ENCODE data around the gene ATXN10.
"Not testable (repeated sequence)": the region's sequence is repeated elsewhere in the genome, so short reads cannot be mapped to it uniquely, and the experiment has no call there.

Gene ATXN10

DNA sequence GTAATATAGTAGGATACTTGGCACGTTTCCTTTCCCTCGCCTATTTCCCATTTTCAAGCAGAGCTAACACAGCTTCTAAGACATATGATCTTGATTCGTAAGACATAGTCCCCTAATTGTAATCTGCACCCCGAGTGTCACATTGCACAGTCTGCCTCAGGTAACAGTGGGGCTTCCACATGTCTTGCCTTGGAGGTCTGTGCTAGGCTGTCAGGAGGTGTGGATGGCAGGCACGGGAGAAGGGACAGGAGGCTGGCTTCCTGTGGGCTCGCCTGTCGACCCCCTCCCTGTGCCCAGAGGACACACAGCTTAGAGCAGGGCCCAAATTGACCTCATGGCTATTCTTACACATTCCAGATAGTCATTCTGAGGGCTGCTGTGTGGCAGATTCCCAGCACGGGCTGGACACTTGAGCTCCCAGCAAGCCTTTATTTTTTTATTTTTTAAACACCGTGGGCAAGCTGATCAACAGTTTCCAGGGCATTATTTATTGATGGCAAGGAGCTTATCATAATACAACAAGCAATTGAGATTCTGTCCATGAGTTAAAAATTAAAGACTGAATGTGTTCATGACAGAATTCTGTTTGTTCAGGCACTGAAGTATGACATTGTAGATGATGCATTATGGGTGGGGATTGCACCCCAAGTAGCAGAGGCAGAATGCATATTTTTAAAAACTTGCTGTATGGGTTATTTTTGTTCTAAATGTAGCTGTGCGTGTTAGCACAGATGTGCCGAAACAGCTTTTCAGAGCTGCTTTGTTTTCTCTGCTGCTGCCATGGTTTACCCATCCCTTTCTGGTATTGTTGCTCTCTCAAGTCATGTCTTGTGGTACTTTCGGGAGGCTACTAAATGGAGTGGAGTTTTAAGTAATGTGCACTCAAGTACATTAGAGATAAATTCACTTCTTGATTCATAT is 113.0 kb downstream of the ATXN10 start:
- DNase-seq (ENCODE audit: low read depth), result no peak

DNA sequence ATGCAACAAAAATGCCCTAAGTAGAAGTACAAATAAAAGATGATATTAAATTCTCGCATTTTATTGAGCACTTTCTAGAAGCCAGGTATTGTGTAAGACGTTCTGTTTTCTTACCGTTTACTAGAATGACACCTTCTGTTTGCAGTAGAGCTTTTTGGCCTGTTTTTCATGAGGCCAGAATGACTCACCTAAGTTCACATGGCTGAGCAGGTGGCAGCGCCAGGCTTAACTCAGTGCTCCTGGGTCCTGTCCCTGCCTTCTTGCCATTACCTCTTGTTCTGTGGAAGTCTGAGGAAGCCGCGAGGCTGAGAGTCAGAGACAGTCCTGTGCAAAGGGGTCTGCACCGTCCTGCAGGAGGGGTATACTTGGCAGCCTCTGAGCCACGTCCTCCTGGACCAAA is 113.8 kb downstream of the ATXN10 start:
- DNase-seq (ENCODE audit: low read depth), result no peak

DNA sequence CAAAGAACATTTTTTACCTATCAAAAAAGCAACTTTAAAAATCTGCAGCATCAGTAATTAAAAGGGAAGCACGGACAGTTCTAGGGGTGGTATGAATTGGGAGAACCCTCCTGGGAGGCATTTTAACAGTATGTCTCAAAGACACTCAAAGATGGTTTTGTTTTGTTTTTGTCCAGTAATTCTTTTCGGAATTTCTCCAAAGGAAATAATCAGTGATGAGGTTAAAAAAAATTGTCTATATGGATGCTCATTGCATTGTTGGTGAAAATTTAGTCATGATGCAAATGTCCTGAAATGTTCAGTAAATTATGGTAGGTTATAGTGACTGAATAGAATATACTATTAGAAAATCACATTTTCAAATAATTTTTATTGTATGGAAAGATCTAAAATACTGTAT is 115.1 kb downstream of the ATXN10 start:
- DNase-seq (ENCODE audit: low read depth), result no peak

DNA sequence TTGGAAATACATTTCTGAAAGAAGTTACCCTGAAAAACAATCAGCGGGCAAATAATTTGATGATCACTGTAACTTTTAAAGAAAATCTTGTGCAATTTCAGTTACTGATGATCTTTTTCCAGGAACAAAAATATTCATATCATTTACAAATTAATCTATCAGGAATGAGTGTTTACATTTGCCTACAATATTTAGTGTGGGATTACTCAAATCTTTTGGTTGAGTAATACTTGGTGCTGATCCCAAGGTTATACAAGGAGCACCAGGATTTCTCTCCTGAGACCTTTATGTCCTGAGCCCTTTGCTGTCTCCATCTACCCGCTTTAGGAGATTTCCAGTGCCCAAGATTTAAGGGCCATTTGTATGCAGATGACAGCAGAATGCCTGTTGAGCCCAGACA is 116.1 kb downstream of the ATXN10 start:
- DNase-seq (ENCODE audit: low read depth), result no peak

DNA sequence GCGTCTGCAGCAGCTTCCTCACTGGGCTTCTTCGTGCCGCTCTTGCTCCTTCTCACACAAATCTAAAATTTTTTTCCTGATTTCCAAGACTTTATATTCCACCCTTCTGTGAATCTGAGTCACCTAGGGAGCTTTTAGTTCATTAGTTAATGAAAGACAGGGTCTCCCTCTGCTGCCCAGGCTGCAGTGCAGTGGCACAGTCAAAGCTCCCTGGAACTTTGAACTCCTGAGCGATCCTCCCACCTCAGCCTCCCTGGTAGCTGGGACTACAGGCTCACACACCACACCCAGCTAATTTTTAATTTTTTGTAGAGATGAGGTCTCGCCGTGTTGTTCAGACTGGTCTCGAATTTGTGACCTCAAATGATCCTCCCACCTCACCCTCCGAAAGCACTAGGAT is 116.9 kb downstream of the ATXN10 start:
- DNase-seq (ENCODE audit: low read depth), result no peak

DNA sequence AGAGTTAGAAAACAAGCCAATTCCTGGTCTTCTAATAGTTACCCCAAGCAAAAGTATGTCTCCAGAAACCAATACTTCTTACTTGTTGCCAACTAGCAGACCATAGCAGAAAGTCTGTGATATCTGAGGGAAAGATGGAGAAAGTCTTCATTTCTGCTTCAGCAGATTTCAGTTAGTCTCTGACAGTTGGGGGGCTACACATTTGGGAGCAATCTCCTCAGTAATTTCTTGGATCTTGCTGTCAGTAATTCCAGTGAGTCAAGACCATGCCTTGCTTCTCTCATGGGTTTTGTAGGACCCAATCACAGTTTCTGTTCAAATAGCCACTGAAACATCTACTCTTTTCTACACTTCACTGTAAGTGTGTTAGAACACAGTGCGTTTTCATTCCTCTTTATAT is 118.8 kb downstream of the ATXN10 start:
- no peak for DNase-seq (ENCODE audit: low read depth)

DNA sequence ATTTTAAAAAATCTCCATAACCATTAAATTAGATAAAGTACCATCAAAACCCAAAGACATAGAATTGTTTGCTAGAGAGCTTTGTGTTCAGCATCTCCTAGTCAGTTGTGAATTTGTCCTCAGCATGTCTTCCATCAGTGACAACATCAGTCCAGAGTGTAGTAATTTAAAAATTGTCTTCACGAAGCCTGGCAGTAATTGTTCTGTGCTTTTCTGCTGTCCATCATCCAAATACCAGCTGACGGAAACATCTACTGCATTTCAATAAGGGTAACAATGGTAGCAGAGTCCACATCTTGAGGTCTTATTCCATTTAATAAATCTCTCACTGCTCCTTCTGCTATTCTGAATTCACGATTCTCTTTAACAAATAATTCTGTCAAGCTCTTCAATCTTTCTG is 121.5 kb downstream of the ATXN10 start:
- no peak for DNase-seq (ENCODE audit: low read depth)

DNA sequence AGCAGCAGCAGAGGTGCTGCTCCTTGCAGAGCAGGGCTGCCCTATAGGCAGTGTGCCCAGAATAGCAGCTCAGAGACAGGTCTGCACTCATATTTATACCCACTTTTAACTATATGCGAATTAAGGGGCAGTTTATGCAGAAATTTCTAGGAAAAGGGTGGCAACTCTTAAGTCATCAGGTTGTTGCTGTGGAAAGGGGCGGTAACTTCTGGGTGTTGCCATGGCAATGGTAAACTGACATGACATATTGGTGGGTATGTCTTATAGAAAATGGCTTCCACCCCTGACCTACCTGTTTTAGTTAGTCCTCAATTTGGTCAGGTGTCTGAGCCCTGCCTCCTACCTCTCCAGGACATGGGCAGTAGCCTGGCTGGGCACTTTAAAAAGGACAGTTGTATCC is 122.3 kb downstream of the ATXN10 start:
- no peak for DNase-seq (ENCODE audit: low read depth)

DNA sequence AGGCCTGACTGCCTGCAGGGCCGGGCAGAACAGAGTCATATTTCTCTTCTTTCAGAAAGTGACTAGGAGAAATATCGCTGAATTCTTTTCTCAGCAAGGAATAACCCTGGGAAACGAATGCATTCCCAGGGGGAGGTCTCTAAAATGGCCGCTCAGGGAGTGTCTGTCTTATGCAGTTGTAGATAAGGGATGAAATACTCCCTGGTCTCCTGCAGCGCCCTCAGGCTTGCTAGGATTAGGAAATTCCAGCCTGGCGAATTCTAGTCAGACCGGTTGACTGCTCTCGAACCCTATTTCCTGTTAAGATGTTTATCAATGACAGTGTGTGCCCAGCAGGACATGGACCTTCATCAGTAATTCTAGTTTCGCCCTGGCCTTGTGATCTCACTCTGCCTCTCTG is 124.4 kb downstream of the ATXN10 start:
- DNase-seq (ENCODE audit: low read depth), result not testable (repeated sequence)

DNA sequence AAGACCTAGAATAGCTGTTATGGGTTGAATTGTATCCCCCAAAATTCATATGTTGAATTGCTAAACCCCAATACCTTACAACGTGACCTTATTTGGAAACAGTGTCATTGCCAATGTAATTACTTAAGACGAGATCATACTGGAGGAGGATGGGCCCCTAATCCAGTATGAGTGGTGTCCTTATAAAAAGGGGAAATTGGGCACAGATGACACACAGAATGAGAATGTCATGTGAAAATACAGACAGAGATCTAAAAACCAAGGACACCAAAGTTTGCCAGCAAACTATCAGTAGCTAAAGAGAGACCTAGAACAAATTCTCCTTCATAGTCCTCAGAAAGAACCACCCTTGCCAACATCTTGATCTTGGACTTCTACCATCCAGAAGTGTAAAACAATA is 127.7 kb downstream of the ATXN10 start:
- DNase-seq (ENCODE audit: low read depth), result no peak

DNA sequence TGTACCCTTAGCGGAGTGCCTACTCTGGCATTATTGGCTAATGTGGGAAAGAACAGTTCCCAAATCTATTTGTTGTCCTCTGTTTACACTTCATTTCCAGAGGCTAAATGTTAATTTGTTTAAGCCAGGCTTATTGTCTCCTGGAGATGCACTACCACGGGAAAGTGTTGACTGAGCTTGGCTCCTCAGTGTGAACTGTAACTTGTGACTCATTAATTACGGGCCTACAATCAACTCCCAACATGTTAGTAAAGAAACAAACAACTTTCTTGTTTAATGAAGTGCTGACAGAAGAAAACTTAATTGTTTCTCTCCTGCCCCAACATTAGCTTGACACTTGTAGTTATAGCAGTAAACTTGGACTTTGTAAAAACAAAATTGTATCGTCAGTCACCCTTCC is 130.4 kb downstream of the ATXN10 start:
- DNase-seq (ENCODE audit: low read depth), result no peak

DNA sequence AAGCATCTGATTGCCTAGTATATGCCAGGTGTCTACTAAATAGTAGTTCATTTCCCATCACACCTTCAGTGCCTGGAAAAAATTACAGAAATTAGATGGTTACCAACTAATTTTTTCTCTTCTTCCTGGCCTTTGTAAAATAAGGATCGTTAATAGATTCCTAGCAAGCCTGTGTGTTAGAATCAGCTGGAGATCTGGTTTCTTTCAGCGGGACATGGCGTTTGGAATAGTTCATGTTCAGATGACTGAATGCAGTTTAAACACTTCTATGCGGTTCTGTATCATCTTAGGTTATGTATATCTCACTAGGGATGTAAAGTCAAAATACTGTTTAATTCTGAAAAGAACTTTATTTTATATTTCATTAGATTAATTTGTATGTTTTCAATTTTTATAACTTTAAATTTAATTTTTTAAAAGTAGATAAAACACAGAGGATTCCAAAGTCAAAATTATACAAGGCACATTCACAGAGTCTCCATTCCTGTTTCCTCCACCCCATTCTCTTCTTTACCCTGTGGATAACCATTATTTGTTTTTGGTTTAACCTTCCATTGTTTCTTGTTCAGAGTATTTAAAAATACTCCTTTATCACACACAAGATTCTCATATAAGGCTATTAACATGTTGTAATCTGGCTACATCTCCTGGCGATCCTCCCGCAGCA is 132.8 kb downstream of the ATXN10 start:
- DNase-seq (ENCODE audit: low read depth), result no peak

DNA sequence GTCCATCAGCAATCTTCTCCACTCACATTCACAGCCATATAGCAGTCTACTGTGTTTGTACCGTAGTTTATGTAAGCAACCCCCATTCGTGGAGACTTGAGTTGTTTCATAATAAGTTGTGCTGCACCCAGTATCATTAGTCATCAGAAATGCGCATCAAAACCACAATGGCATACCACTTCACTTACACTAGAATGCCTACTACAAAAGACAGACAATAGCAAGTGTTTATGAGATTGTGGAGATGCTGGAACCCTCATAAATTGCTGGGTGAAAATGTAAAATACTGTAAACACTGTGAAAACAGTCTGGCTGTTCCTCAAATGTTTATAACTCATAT is 133.3 kb downstream of the ATXN10 start:
- no peak for DNase-seq (ENCODE audit: low read depth)

DNA sequence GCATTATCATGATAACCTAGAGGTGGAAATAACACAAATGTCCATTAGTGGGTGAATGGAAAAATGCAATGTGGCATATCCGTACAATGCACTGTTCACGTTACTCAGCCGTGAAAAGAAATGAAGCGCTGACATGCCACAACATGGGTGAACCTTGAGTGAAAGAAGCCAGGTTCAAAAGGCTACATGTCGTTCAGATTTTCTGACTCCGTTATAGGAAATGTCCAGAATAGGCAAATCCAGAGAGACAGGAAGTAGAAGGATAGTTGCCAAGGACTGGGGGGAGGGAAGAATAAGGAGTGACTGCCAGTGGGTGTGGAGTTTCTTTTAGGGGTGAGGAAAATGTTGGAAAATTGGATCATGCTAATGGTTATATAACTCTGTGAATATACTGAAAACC is 133.8 kb downstream of the ATXN10 start:
- no peak for DNase-seq (ENCODE audit: low read depth)

DNA sequence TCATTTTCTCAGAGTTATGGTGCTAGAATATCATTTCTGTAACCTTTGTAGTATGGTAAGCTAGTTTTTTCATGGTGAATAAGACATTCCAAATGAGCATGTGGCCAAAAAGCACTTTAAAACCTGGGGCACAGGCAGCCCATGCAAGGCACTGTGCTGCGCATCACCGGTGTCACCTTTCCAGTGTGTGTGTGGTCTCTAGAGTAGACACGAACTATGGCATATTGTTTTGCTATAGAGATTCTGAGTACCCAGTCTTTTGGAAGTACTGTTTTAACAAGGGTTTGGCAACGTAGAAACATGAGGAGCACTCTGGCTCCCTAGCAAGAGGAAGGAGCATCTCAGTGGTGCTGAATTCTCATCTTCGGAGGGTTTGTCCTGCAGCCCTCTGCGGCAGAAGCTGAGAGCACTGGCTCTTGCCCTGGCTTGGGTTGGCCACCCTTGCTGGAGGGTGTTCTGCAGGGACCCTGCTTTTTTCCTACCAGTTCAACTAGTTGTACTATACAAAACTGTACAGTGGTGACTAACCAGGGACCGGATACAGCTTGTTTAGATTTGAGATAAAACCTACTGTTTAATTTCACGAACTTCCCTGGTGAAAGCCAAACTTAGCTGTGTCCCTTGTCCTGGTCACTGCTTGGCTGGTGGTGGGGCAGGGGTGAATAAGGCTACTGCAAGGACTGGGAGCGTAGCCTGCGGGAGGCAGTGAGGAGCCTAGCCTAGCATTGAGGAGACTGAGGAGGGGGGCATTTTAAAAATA is 135.7 kb downstream of the ATXN10 start:
- DNase-seq (ENCODE audit: low read depth), result no peak

DNA sequence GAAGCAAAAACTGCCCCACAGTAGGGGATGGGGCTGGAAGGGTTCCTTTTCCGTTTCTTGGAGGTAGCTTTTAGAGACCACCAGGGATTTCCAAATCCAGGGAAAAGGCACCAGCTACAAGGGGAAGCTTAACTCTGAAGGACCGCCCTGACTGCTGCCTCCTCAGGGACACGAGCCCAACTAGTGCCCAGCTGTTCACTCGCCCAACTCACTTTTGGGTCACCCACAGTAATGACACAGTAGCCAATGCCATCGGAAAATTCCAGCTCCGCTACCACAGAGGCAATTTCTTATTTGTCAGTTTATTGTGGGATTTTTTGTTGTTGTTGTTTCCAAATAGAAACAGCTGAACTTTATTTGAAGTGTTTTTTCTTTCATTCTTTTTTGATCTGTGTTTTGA is 141.3 kb downstream of the ATXN10 start:
- DNase-seq (ENCODE audit: low read depth), result no peak

DNA sequence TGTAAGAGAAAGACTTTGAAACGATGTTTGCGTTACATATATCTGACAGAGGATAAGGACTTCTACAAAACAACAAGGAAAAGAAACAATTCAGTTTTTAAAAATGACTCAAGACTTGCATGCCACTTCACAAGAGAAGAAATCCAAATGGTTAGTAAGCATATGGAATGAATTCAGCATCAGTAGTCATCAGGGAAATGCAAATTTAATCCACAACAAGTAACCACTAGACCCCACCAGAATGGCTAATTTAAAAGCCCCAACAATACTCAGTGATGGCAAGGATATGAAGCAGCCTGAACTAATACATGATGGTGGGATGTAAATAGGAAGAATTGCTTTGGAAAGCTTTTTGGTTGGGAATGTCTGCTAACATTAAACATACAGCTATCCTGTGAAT is 142.6 kb downstream of the ATXN10 start:
- DNase-seq (ENCODE audit: low read depth), result no peak

DNA sequence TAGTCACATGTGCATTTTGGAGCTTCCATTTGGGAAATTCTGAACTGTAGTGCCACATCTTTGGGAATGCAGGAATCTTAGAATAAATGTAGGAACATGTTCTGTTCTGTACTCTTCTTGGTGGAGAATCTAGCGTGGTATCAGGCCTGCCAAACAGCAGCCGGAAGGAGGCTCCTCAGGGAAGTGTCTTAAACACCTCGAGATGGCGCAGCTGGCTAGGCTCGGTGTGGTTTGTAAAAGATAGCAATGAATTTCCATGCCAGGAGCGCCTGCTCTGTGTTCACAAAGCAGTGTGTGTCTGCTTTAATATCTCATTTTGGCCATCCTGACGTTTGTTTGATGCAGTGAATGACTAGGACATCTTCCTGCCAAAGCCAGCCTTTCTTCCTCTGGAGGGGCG is 145.1 kb downstream of the ATXN10 start:
- DNase-seq (ENCODE audit: low read depth), result no peak

DNA sequence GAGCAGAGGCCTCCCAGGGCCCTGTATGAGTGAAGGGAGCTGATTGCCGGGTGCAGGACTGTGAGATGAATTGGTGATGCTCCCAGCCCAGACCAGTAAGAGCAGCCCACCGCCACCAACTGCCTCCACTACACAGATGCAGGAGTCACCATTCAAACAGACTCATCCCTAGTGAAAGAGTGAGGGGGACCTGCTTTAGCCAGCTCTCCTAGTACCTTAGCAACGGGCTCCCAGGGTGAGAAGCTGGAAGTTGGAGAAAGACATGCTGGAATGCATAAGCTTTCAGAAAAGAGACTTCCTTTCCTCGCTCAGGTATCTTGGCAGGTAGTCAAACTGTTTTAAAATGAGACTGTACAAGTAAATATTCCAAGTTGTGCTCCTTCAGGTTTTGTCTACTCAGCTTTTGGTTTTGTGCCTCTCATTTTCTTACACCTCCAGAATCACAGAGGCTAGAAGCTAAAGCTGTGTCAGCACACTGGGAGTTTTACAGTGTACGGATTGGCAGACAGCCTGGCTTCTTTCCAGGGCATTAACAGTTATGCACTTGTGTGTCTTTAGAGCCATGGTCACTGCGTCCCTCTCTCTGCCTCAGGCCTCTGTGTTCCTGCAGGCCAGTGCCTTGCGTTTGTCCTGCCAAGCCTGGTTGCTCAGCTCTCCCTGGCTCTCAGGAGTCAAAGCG is 146.2 kb downstream of the ATXN10 start:
- DNase-seq (ENCODE audit: low read depth), result no peak

DNA sequence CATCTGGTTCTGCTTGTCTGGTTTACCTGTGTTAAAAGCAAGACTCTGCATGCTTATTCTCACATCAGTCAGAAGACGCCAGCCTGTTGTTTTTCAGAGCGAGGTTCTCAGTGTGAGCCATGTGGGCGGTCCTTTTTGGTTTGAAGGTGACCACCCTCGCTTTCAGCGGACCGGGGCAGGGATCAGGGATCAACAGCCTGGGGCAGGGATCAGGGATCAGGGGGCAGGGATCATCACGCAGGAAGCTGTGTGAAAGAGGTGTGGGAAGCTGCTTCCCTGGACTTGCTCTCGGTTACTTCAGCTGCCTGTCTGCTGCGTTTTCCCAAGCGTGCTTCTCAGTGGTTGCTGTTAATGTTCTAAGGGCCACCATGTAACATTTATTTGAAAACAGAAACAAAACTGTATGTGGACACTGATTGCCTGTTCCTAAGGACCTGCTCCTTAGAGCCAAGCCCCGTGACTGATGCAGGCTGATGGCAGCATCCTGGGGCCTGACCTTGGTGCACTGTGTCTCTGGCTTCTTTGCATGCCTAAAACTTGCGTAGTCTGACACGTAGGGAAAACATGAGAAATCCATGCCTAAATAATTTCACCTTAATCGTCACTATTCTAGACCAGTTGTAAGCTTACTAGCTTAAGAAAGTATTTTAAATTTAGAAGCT is 146.9 kb downstream of the ATXN10 start:
- no peak for DNase-seq (ENCODE audit: low read depth)

DNA sequence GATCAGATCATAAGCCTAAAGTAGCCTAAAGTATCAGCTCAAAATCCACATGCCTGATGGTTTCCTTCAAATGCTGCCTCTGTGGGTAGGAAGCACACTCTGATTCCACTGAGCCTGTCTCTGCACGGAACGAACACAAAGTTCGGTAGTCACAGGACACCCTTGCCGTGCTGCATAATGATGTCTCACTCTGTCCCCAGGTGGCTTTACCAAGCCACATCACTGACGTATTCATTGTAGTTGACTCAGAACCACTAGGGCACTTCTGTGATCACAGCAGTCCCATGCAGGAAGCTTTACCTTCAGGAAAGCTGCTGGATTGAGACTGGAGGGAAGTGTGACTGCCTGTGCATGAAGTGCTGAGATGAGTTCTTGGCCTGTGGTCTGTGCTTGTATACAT is 147.7 kb downstream of the ATXN10 start:
- no peak for DNase-seq (ENCODE audit: low read depth)

DNA sequence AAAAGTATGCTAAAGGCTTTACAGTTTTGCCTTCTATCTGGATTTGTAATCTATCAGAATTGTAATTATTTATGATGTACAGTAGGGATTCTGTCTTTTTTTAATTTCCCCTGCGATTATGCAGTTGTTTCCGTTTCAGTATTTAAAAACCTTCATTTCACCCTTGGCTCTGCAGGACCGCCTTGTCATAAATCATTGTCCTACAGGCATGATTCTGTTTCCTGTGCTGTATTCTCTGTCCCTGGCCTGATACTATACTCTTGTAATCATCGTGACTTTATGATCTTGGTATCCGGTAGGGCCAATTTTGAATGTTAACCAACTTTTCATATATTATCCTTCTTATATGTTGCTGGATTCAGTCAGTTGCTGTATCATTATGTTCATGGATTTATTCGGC is 151.7 kb downstream of the ATXN10 start:
- DNase-seq (ENCODE audit: low read depth), result no peak

All from stimulated activated CD8-positive, alpha-beta memory T cell treated with anti-CD3 and anti-CD28 coated beads, Interleukin-12 subunit alpha, Interleukin-12 subunit beta, amount 100 ng/mL, for 1 hour (primary cell).